Embryonic facial prominence (tissue), 1 donor: ENCODE results near the gene SLC39A1.
"Not testable (repeated sequence)": the region's sequence is repeated elsewhere in the genome, so short reads cannot be mapped to it uniquely, and the experiment has no call there.

Experiments
- DNase-seq: peaks from one replicate; pipeline ENCODE4 v3.0.0-alpha.2; 2016; ENCODE audit errors: extremely low spot score

SLC39A1 gene

GRCh38 chr1:153932156-153933131 lies 30.9 kb downstream of the SLC39A1 start:
- DNase-seq, result no peak

GRCh38 chr1:153929981-153930948 lies 33.1 kb downstream of the SLC39A1 start:
- no peak for DNase-seq

GRCh38 chr1:153929426-153929825 lies 33.9 kb downstream of the SLC39A1 start:
- no peak for DNase-seq

GRCh38 chr1:153928791-153929341 lies 34.5 kb downstream of the SLC39A1 start:
- DNase-seq, result no peak

GRCh38 chr1:153928245-153928644 lies 35.1 kb downstream of the SLC39A1 start:
- DNase-seq, result no peak

GRCh38 chr1:153926405-153926804 lies 36.9 kb downstream of the SLC39A1 start:
- DNase-seq, result no peak

GRCh38 chr1:153922972-153923925 lies 40.1 kb downstream of the SLC39A1 start, which contains the start of gene GATAD2B:
Gene GATAD2B (minus strand): TSS chr1:153922972. CDS start chr1:153828347, 94,625 bp downstream.
- peak; percentile 99 for DNase-seq

GRCh38 chr1:153922076-153922971 lies 41.0 kb downstream of the SLC39A1 start:
- DNase-seq, result peak; percentile 30

GRCh38 chr1:153921803-153922075 lies 41.6 kb downstream of the SLC39A1 start:
- no peak for DNase-seq

- no peak for DNase-seq
These were observed 42.1 kb downstream of the SLC39A1 start for GRCh38 chr1:153921080-153921802.

GRCh38 chr1:153919876-153920852 lies 43.2 kb downstream of the SLC39A1 start:
- no peak for DNase-seq

- DNase-seq, result no peak
These were observed 47.0 kb downstream of the SLC39A1 start for GRCh38 chr1:153916297-153916696.

- DNase-seq, result no peak
These were observed 51.0 kb downstream of the SLC39A1 start for GRCh38 chr1:153912349-153912748.

GRCh38 chr1:153910560-153910959 lies 52.8 kb downstream of the SLC39A1 start:
- not testable (repeated sequence) for DNase-seq
